VCaP (cell line): Measurements from ENCODE around the gene MMP7.
A peak's percentile ranks its signal among the peaks of the same experiment; 100 is the strongest.

Experiments
- H3K27ac ChIP-seq: fragments of 450-650 bp; 2 replicates; pipeline ENCODE4 v1.5.1; 2017
- CTCF ChIP-seq: fragments of 450-650 bp; conservative IDR thresholded peaks from 2 replicates; pipeline ENCODE4 v1.5.1; 2017; ENCODE audit warnings: mild to moderate bottlenecking, moderate library complexity

The MMP7 gene

GRCh38 chr11:102486584-102486983 lies 44.0 kb downstream of the MMP7 start:
- H3K27ac ChIP-seq: no peak overlapping the region
- TF ChIP-seq CTCF: no peak

GRCh38 chr11:102485095-102485722 lies 45.3 kb downstream of the MMP7 start:
- no peak overlapping the region for H3K27ac ChIP-seq
- TF ChIP-seq CTCF: no peak

- H3K27ac ChIP-seq: no peak overlapping the region
- TF ChIP-seq CTCF: no peak
These were observed 48.1 kb downstream of the MMP7 start for GRCh38 chr11:102482433-102482832.

GRCh38 chr11:102479733-102480132 lies 50.8 kb downstream of the MMP7 start:
- no peak for TF ChIP-seq CTCF
- peak overlapping the region; percentile 45 for H3K27ac ChIP-seq

- TF ChIP-seq CTCF: no peak
- peak overlapping the region; percentile 45; the same call in 1 of the 2 replicates for H3K27ac ChIP-seq
These were observed 51.8 kb downstream of the MMP7 start for GRCh38 chr11:102478673-102479299.

GRCh38 chr11:102476812-102477211 lies 53.7 kb downstream of the MMP7 start:
- peak overlapping the region; percentile 86 for H3K27ac ChIP-seq
- no peak for TF ChIP-seq CTCF

GRCh38 chr11:102476069-102476468 lies 54.5 kb downstream of the MMP7 start:
- no peak for TF ChIP-seq CTCF
- H3K27ac ChIP-seq: peak overlapping the region; percentile 86
